Measurements from ENCODE around the gene SLC8B1. TPM values are rescaled to one million over a fixed set of nuclear protein-coding genes. Genes with fewer than 3 reads are reported as not detected.

SLC8B1 gene
- total RNA-seq, 1 donor from 2014 or later: 34.3 TPM

- intact Hi-C loops (cut with DNase I): no loop called here
These were observed 5.7 kb downstream of the SLC8B1 start for GRCh38 chr12:113329022-113329790.

GRCh38 chr12:113328368-113328889 lies 6.5 kb downstream of the SLC8B1 start:
- ATAC-seq: no peak
- intact Hi-C loops (cut with DNase I): no loop called here
- no peak for DNase-seq (ENCODE audit: low spot score)

More at GRCh38 chr12:113329022-113329790, 5.7 kb downstream of the SLC8B1 start:
- ATAC-seq (no peak), DNase-seq (ENCODE audit: low spot score) (no peak)

- ATAC-seq: no peak
- DNase-seq (ENCODE audit: low spot score): no peak
- intact Hi-C loops (cut with DNase I): no loop called here
These were observed 8.0 kb downstream of the SLC8B1 start for GRCh38 chr12:113326775-113327395.

GRCh38 chr12:113325916-113326315 lies 9.0 kb downstream of the SLC8B1 start:
- DNase-seq (ENCODE audit: low spot score): no peak
- intact Hi-C loops (cut with DNase I): no loop called here
- peak; percentile 55 for ATAC-seq

- ATAC-seq (no peak), DNase-seq (ENCODE audit: low spot score) (no peak)
- intact Hi-C loops (cut with DNase I): no loop called here
These were observed 12.6 kb downstream of the SLC8B1 start for GRCh38 chr12:113322343-113322742.

GRCh38 chr12:113320401-113320800 lies 14.5 kb downstream of the SLC8B1 start:
- ATAC-seq: no peak
- intact Hi-C loops (cut with DNase I): no loop called here
- no peak for DNase-seq (ENCODE audit: low spot score)

GRCh38 chr12:113318900-113319628 lies 15.8 kb downstream of the SLC8B1 start:
- intact Hi-C loops (cut with DNase I): no loop called here
- no peak for DNase-seq (ENCODE audit: low spot score)
- ATAC-seq: no peak

- no peak for ATAC-seq
These were observed 16.8 kb downstream of the SLC8B1 start for GRCh38 chr12:113318046-113318656.

GRCh38 chr12:113317122-113317521 lies 17.8 kb downstream of the SLC8B1 start:
- no peak for DNase-seq (ENCODE audit: low spot score)
- intact Hi-C loops (cut with DNase I): no loop called here
- ATAC-seq: no peak

More at GRCh38 chr12:113318046-113318656, 16.8 kb downstream of the SLC8B1 start:
- no peak for DNase-seq (ENCODE audit: low spot score)
- intact Hi-C loops (cut with DNase I): no loop called here

- intact Hi-C loops (cut with DNase I): no loop called here
- no peak for DNase-seq (ENCODE audit: low spot score)
- no peak for ATAC-seq
These were observed 18.8 kb downstream of the SLC8B1 start for GRCh38 chr12:113316155-113316554.

- DNase-seq (ENCODE audit: low spot score) (no peak), ATAC-seq (no peak)
- intact Hi-C loops (cut with DNase I): no loop called here
These were observed 19.6 kb downstream of the SLC8B1 start for GRCh38 chr12:113315358-113315757.

GRCh38 chr12:113314121-113314529 lies 20.8 kb downstream of the SLC8B1 start:
- ATAC-seq (no peak), DNase-seq (ENCODE audit: low spot score) (no peak)
- intact Hi-C loops (cut with DNase I): no loop called here

- intact Hi-C loops (cut with DNase I): no loop called here
- DNase-seq (ENCODE audit: low spot score): no peak
- ATAC-seq: no peak
These were observed 24.4 kb downstream of the SLC8B1 start for GRCh38 chr12:113310489-113310888.

GRCh38 chr12:113306382-113306781 lies 28.5 kb downstream of the SLC8B1 start:
- ATAC-seq (no peak), DNase-seq (ENCODE audit: low spot score) (no peak)
- intact Hi-C loops (cut with DNase I): no loop called here

GRCh38 chr12:113305281-113305856 lies 29.5 kb downstream of the SLC8B1 start:
- intact Hi-C loops (cut with DNase I): no loop called here

GRCh38 chr12:113302886-113303640 lies 31.8 kb downstream of the SLC8B1 start:
- DNase-seq (ENCODE audit: low spot score) (no peak), ATAC-seq (no peak)
- intact Hi-C loops (cut with DNase I): no loop called here

More at GRCh38 chr12:113305281-113305856, 29.5 kb downstream of the SLC8B1 start:
- DNase-seq (ENCODE audit: low spot score) (no peak), ATAC-seq (no peak)

- ATAC-seq: no peak
- no peak for DNase-seq (ENCODE audit: low spot score)
- intact Hi-C loops (cut with DNase I): no loop called here
These were observed 32.4 kb downstream of the SLC8B1 start for GRCh38 chr12:113302466-113302865.

GRCh38 chr12:113301811-113302210 lies 33.1 kb downstream of the SLC8B1 start:
- intact Hi-C loops (cut with DNase I): no loop called here
- no peak for DNase-seq (ENCODE audit: low spot score)
- ATAC-seq: no peak
